Suppressor macrophage treated with lipopolysaccharide for 4 hours (primary cell): Measurements from ENCODE around the gene GPR107.

ENCODE experiments used
- DNase-seq: peaks from one replicate; pipeline ENCODE4 v3.0.0-alpha.2; 2020

The GPR107 gene

DNA sequence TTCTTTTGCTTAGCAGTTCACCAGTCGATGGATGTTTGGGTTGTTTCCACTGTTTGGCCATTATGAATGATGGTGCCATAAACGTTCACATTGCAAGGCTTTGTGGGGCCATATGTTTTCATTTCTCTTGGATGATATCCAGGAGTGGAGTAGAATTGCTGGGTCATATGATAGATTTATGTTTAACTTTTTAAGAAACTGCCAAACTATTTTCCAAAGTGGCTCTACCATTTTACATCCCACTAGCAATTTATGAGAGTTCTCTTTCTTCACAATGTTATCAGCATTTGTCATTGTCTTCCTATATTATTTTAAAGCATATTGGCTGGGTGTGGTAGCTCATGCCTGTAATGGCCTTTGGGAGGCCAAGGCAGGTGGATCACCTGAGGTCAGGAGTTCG, 5.2 kb downstream of the GPR107 start:
- no peak for DNase-seq

DNA sequence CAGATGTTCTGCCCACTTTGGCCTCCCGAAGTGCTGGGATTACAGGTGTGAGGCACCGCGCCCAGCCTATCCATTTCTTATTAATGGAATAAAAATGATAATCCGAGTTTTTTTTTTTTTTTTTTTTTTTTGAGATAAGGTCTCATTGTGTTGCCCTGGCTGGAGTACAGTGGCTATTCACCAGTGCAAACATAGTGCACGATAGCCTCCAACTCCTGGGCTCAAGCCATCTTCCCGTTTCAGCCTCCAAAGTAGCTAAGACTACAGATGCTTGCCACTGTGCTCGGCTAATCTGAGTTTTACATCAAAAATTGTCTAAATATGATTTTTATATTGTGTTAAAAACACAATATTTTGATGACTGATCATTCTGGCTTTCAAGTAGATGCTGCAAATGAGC, 6.6 kb downstream of the GPR107 start:
- DNase-seq: no peak

DNA sequence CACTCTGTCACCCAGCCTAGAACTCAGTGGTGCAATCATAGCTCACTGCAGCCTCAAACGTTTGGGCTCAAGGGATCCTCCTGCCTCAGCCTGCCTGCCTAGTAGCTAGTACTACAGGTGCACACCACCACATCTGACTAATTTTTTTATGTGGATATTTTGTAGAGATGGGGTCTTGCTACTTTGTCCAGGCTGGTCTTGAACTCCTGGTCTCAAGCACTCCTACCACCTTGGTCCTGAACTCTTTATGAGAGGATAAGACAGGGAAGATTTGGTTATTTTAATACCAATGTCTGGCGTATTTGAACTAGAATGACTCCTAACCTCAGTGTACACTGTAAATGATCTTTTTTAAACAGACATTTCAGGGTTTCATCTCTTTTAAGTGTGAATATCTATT, 9.0 kb downstream of the GPR107 start:
- DNase-seq: no peak

DNA sequence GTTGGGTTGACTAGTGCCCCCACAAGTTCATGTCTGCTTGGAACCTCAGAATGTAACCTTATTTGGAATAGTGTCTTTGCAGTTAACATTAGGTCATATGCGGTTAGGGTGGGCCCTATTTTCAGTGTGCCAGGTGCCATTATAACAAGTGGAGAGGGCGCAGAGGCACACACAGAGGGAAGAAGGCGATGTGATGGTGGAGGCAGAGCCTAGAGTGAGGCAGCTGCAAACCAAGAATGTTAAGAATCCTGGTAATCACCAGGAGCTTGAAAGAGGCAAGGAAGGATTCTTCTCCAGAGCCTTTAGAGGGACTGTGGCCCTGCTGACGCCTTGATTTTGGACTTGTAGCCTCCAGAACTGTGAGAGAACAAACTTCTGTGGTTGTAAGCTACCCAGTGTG, 10.9 kb downstream of the GPR107 start:
- DNase-seq: no peak

DNA sequence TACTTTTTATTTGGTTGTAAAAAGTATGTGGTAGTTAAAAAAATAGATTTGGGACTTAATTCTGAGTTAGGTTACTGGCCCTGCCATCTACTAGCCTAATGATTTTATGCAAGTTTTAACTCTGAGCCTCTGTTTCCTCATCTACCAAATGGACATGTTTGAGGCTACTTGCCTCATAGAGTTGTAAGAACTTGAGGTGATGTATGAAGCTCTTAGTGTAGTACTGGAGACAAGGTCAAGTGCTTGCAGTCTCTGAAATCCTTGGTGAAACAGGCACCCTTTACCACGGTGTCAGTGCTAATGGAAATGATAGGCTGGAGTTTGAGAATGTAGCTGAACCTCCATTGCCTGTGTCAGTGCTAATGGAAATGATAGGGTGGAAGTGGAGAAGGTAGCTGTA, 15.3 kb downstream of the GPR107 start:
- DNase-seq: no peak

DNA sequence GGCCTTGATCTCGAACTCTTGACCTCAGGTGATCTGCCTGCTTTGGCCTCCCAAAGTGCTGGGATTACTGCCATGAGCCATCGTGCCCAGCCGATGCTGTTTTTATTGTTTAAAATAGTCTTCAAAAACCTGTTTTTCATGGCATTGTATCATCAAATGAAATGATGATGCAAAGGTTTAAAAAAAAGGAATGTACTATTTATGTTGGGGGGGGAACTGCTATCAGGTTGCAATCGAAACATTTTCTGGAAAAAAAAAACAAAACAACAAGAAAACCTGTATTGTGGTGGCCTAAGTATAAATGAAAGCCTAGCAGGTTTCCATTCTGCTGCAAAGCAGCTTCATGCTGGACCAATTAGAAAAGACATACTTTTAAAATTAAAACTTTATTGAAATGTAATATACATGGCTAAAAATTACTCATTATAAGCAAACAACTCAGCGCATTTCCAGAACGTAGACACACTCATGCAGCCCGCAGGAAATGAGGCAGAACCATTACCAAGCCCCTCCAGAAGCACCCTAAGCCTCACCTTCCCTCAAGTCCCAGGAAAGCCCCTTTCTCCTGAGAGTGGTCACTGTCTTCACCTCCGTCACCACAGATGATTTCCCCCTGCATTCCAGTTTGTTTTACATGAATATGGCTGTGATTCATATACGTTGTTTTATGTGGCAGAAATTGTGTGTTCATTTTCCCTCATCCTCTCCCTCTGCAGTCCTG, 19.0 kb downstream of the GPR107 start:
- DNase-seq: no peak

DNA sequence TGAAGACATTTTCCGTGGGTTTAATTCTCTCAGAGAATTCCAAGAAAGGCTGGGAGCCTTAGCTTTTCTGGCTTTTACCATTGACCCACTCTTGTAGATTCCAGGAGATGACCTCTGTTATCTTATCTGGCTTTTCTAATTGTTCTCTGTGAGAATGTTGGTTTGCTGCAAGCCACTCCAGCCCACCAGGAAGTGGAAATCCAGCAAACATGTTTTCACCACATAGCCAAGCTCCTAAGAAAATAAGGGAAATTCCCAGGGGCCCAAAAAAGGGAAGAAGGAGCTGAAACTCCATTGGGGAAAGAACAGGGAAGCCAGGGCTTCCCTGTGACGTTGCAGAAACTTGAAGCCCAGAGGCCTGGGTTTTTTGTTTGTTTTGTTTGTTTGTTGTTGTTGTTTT, 19.7 kb downstream of the GPR107 start:
- DNase-seq: peak; percentile 93

DNA sequence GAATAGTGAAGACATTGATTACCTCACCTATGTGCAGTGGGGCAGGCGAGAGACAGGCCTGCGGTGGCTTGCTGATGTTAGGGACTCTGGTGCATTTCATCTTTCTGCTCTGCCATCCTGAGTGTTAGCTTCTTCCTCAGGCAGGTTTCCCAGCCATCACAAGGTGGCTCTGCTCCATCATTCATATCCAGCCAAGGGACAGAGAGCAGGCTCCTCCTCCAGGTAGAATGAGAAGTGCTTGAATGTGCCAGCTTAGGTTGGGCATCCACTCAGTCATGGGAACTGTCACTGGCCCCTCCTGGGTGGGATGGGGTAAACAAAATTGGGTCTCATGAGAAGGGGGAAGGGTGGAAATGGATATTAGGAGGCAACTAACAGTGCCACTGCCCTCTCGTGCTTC, 24.8 kb downstream of the GPR107 start:
- DNase-seq: no peak

DNA sequence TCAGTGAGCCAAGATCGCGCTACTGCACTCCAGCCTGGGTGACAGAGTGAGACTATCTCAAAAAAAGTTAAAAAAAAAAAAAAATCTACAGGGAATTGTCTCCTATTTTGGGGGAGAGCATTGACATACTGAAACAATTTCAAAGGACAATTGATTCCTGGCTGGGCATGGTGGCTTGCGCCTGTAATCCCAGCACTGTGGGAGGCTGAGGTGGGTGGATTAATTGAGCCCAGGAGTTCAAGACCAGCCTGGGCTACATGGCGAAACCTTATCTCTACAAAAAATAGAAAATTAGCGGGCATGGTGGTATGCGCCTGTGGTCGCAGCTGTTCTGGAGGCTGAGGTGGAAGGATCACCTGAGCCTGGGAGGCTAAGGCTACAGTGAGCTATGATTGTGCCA, 30.6 kb downstream of the GPR107 start:
- DNase-seq: no peak

DNA sequence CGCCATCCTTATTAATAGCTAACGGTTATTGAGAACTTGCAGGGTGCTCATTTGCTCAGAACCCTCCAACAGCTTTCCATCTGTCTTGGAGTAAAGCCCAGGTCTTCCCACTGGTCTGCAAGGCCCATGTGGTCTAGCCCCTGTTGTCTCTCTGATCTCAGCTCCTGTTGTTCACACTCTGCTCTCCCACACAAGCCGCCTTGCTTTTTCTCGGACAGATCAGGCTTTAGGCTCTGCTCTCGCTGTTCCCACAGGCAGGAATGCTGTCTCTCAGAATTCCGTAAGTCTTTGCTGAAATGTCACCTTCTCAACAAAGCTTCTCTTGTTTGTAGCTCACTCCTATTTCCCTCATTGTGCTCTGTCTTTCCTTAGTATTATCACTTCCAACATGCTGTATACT, 34.3 kb downstream of the GPR107 start:
- no peak for DNase-seq

DNA sequence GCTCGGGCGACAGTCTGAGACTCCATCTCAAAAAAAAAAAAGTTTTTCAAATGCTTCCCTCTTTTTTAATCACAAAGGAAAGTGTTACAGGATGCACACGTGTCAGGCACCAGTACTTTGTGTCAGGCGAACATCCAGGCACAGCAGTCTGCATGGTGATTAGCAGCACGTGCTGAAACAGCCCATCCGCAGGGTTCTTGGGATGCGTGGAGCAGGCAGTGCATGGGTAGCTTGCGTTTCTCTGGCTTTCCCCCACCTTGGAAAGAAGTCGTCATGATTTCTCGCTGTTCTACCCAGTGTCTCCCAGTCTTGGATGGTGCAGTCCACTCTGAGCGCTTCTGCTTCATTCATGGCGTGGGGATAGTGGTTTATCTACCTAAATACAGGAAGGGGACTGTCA, 35.4 kb downstream of the GPR107 start:
- DNase-seq: no peak

DNA sequence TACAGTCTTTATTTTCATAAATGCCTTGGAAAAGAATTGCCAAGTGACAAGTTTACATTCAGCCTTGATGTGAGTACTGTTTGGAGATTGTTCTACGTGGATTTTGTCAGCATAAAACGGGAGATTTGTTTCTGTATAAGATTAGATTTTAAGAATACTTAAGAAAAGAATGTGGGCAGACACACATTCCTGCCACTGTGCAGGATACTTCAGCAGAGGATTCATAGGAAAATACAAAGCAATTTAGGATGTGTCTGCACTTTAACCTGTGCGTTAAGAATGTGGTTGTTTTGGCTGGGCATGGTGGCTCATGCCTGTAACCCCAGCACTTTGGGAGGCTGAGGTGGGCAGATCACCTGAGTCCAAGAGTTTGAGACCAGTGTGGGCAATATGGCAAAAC, 37.2 kb downstream of the GPR107 start:
- no peak for DNase-seq

DNA sequence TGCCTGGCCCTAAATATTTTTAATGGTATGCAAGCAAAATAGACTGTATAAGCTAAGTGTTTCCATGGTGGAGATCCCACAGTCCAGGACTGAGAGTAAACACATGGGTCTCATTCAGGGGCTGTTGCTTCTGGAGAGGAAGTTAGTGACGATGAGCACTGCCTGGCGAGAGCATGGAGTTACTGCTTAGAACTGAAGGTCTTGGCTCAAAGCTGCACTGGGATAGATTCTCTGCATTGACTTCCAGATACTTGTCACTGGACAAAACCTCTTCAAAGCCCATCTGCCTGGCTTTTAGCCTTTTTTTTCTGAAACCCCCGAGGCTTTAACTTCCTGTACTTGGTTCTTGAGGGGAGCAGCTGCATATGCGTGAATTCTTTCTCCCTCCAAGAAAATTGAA, 39.2 kb downstream of the GPR107 start:
- no peak for DNase-seq

DNA sequence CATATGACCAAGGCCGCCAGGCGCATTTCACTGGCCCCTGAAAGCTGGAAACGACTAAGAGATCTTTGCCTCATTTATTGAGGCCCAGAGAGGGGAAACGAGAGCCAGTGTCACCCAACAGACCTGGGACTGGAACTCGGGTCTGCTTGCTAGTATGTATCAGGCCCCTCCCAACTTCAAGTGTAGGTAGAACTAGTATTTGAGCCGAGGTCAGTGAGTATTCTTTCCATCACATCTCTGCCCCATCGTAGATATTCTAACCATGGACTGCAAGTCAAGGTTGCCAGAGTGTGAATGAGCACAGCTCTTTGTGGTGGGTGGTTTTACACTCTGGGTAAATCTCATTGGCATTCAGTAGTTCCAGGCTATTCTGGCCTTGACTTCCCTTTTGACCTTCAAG, 42.2 kb downstream of the GPR107 start:
- no peak for DNase-seq

DNA sequence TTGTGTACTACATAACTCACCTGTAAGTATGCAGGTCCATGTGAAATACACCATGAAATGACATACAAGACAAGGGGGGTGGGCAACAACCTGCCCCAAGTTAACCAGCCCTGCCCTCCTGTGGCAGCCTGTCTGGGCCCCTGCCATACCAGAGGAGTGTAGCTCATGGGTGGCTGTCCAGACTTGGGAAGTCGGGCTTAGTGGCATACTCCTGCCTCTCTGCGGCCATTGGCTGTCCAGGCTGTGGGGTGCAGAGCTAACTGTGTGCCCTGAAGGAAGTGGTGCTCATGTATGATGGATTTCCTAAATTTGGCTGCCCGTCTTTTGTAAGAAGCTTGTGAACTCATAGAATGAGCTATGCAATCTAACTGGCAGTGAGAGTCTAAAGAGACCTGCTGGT, 47.0 kb downstream of the GPR107 start:
- DNase-seq: no peak

DNA sequence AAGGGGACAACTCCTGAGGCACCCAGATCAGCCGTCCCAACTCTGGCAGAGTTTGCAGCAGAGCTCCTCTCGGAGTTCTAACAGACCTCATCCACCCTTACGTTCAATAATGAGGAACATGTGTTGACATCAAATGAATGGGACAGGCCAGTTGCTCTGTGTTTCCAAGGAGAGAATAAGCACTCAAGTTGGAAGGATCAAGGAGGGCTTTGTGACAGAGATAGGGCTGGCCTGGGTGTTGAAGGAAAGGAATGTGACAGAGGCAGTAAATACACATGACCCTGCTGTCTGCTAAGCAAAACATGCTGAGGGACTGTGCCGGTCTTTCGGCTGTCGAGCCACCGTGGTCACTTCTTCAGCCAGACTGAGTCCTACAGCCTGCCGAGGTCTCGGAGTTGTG, 48.2 kb downstream of the GPR107 start:
- no peak for DNase-seq

DNA sequence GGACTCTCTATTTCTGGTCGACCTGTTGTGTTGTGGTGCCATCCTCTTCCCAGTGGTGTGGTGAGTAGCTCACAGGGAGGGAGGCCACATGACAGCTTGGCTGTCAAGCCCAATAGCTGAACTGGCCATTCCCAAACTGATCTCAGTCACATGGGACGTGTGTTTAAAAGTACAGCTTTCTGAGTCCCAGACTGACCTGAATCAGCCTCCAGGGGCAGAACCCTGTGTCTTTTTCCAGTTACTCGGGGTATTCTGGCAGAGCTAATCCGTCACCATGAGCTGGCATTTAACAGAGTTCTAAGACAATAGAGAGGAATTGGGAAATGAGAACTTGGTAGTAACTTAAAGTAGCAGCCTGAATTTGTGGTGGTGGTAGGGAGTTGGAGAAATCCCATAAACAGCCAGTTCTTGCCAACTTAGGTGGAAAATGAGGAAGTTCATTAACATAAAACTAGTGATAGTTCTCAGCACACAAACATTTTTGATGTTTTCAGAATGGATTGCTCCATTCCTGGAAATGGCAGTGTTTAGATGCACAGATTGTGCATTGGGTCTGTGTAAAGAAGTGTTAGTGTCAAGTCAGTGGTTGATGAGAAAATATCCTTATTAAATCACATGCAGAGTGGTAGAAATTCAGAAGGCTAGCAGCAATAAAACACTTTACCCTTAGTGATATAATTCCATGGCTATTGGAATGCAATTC, 50.9 kb downstream of the GPR107 start:
- DNase-seq: peak; percentile 77

DNA sequence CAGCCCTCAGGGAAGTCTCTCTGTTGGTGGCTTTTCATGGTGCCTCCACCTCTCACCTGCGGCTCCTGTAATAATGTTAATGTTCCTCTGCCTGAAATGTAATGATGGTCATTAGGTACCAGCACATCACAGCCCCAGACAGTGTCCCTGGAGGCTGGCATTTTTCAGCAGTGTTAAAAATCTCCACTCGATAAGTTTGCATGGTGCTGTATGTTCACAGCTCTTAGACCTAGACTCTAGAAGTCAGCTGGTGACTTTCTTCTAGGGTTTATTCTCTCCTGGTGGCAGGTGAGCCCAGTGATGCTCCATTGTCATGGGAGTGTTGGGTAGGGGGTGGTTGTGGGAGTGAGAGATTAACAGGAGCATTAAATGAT, 53.1 kb downstream of the GPR107 start:
- no peak for DNase-seq

DNA sequence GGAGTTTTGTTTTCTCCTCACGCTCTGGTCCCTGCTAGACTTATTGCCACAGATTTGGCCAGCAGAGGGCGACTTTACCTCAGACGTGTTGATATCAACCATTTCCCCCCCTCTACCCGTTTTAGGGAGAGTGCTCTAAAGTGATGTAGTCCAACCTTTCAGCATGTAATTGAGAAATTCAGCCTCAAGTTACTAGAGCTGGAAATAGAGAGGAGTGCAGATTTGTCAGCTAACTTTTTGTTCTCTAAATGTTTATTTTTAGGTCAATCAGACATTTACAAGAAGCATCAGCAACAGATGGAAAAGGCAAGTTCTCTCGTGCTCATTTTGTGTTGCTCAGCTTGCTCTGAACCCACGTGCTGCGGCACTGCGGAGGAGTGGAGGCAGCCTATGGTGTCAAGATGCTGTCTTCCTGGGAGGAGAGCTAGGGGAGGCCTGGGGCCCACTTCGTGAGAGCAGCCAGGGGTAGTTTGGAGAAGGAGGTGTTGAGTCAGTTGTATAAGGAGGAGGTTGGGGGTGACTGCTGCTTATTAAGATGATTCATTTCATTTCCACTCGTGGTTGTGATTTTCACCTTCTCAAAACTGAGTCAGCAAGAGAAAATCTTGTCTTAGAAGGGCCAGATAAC, 53.6 kb downstream of the GPR107 start:
- DNase-seq: peak; percentile 91

DNA sequence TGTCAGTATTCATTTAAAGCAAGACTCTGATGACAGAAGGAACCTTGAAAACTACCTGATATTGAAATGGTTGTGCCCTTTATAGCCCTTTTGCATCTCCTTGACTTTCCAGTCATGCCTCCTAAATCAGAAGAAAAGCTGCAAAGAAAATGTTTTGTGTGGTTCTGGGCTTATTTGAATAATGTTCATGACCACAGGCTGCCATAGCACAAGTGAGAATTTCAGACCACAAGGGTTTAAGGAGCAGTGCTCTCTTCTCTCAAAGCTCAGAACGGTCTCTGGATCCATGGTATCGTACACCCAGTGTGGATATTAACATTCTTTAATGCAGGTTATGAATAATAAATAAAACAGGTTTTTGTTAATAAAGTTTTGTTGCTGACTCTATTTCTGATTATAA, 54.2 kb downstream of the GPR107 start:
- no peak for DNase-seq

DNA sequence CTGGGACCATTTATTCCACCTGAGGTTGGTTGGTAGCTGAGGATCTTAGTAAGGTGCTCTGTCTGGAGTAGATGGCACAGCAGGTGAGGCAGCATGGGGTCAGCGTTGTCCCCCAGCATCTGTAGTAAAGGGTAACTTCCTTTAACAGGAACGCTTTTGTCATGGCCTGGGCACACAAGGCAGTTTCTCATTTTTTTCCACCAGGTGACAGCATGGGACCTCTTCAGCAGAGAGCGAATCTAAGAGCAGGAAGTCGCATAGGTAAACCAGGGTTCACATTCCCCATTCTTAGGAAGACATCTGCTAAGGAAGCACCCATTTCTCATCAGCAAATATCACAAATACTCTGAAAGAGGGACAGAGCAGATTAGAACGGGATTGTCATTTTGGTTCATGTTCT, 56.5 kb downstream of the GPR107 start:
- DNase-seq: no peak

DNA sequence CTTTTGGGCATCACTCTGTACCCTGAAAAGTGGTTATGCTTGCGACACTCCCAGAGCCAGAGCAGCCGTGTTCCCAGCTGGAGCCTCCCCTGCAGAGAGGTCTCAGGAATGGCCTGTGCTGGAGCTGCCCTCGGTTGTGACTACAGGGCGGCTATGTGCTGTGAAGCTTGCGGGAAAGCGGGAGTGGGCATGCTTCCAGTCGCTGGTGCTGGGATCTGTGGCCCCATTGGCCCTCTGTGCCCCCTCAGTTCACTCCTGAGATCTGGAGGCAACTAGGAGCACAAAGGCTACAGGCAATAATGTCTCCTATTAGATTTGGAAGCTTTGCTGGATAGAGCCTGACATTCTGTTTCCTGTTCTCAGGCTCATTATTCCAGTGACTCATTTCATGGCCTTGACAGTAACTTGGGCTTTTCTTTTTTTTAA, 56.9 kb downstream of the GPR107 start:
- no peak for DNase-seq

DNA sequence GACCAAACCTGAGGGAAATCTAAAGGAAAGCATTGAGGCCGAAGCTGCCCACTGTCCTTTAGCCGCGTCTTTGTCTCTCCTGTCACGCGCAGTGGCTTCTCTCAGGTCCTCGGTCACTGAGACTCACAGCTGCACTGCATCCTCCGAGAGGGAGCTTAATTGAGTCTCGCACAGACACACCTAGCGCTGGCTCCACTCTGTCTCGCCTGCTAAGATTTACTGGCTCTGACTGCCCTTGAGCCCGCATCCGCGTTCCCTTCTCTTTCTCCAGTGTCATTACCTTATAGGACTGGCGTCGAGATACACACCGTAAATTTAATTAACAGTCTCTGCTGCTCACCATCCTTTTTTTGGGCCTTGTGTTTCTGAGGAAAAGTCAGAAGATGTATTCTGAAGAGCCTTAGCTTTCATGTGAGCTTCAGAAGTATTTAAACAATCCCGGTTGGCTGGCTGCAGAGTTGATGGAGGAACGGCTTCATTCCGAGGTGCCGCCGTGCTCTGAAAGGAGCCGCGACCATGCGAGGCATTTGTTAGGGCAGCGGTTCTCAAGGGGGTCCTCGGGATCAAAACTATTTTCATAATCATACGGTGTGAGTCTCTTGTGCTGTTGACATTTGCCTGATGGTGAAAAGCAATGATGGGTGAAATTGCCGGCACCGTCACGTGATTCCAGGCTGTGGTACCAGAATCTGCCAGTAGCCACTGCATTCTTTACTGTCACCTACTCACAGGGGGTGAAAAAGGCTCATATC, 58.3 kb downstream of the GPR107 start:
- DNase-seq: no peak
